Central memory CD4-positive, alpha-beta T cell (primary cell): ENCODE results near the gene ERP29.
"Not testable (repeated sequence)": the region's sequence is repeated elsewhere in the genome, so short reads cannot be mapped to it uniquely, and the experiment has no call there.

Experiments used
- DNase-seq: peaks from one replicate; pipeline ENCODE4 v3.0.0; 2022

ERP29 gene

DNA sequence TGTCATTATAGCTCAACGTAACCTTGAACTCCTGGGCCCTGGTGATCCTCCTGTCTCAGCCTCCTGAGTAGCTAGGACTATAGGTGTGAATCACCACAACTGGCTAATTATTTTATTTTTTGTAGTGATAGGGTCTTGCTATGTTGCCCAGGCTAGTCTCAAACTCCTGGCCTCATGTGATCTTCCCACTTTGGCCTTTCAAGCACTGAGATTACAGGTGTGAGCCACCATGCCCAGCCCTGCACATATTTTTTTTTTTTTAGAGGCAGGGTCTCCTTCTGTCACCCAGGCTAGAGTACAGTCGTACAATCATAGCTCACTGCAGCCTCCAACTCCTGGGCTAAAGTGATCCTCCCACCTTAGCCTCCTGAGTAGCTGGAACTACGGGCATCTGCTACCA, 9.2 kb upstream of the ERP29 start:
- no peak for DNase-seq

DNA sequence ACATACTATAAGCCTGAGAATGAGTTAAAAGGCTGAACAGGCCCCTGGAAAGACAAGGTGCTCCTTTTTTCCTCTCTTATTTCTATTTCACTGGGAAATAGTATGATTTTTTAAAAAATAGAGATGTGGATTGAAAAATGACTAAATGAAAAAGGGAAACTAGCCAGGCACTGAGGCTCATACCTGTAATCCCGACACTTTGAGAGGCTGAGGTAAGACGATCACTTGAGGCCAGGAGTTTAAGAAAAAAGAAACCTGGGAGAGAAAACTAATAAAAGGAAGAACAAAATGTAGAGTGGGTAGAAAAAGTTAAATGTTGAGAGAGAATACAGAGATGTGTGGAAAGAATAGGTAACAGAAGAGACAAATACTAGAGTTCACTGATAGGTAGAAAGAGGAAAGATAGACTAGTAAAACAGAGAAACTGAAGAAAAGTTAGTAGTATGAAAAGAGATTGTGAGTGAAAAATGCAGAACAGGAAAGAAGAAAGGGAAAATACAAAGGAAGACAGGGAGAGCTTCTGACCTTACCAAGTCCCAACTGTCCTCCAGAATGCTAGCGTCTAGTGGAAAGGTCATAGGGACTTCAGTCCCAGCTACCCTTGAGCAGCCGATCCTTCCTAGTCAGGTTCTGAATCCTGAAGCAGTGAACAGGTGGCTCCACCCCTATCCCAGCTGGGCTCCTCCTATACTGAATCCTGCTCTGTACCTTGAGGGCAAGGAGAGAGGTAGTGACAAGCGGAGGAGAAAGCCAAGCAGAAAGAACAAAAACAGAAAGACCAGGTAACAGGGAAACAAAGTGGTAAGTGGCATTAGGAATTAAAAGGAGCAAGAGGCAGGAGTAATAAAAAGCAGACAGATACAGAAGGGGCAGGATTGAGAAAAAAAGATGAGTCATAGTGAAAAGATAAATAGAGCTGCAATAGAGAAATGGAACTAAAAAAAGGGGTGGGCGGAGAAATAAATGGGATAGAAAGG, 7.5 kb upstream of the ERP29 start:
- no peak for DNase-seq

- DNase-seq, result no peak
Measured at GRCh38 chr12:112007945-112008344, 5.3 kb upstream of the ERP29 start.

GRCh38 chr12:112008918-112009317, 4.3 kb upstream of the ERP29 start:
- no peak for DNase-seq

DNA sequence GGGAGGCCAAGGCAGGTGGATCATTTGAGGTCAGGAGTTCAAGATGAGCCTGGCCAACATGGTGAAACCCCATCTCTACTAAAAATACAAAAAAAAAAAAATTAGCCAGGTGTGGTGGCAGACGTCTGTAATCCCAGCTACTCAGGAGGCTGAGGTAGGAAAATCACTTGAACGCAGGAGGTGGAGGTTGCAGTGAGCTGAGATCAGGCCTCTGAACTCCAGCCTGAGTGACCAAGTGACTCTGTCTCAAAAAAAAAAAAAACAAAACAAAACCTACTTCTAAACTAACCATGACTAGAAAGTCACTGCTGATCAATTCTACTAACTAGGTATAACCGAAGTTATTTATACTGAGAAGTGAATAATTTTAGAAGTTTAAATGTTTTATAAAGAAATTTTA, 3.6 kb upstream of the ERP29 start:
- not testable (repeated sequence) for DNase-seq

GRCh38 chr12:112010415-112011344, 2.5 kb upstream of the ERP29 start:
- DNase-seq, result no peak

DNA sequence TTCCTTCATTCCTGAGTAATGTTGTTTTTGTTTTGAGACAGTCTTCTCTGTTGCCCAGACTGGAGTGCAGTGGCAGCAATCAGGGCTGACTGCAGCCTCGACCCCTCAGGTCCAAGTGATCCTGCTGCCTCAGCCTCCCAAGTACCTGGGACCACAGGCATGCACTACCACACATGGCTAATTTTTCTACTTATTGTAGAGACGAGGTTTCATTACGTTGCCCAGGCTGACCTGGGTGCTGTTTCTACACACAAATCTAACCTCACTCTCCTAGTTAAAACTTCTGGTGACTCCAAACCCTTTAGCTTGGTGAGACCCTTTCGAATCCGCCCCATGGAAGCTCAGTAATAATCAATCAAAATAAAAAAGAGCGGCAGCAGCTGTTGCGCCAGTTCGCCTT, 1.5 kb upstream of the ERP29 start:
- no peak for DNase-seq

DNA sequence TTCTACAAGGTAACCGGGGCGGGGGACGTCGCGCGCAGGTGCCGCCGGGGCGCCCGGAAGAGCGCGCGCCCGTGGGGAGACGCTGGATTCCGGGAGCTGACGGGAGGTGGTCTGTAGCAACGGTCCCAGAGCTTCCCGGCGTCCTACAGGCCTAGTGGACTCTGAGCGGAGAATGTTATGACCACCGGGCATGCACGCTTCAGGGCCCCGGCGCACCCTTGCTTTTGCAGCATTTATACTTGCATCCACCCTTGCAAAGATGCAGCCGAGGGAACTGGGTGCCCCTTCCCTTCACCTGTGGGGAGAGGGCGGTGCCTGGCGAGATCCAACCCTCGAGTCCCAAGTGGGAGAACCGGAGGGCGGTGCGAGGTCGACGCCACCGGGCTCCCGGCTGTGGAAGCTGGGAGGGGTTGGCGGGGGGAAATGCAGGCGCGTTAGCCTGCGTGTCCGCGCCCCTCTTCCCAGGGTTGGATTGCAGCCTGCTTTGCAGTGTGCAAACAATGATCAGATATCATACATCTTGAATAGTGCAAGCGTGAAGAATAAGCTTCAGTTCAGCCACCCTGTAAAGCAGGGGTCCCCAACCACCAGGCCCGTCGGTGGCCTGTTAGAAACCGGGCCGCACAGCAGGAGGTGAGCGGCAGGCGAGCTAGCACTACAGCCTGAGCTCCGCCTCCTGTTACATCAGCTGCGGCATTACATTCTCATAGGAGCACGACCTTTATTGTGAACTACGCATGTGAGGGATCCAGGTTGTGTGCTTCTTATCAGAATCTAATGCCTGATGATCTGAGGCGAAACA, 576 bp downstream of the ERP29 start:
- DNase-seq, result peak; percentile 73

GRCh38 chr12:112015938-112016337, 2.7 kb downstream of the ERP29 start:
- DNase-seq, result no peak

GRCh38 chr12:112017041-112017440, 3.8 kb downstream of the ERP29 start:
- no peak for DNase-seq

DNA sequence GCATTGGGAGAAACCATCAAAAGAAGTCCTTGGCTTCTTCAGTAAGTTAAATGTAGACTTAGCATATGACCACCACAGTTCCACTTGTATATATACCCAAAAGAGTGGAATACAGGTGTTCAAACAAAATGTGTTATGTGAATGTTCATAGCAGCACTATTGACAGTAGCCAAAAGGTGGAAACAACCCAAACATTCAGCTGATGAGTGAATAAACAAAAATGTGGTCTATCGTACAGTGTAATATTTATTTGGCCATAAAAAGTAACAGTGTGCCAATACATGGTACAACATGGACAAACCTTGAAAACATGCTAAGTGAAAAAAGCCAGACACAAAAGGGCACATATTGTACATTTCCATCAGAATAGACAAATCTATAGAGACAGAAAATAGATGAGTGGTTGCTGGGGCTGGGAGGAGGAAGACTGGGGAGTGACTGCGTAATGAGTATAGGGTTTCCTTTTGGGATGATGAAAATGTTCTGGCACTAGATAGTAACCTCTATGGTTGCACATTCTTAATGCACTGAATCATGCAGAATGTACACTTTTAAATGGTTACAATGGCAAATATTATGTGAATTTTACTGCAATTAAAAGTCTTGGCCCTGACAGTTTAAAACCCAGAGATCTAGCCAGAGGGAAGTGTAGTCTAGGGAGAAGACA, 5.5 kb downstream of the ERP29 start:
- DNase-seq, result no peak

- DNase-seq, result no peak
Measured at GRCh38 chr12:112020947-112021457, 7.8 kb downstream of the ERP29 start.

DNA sequence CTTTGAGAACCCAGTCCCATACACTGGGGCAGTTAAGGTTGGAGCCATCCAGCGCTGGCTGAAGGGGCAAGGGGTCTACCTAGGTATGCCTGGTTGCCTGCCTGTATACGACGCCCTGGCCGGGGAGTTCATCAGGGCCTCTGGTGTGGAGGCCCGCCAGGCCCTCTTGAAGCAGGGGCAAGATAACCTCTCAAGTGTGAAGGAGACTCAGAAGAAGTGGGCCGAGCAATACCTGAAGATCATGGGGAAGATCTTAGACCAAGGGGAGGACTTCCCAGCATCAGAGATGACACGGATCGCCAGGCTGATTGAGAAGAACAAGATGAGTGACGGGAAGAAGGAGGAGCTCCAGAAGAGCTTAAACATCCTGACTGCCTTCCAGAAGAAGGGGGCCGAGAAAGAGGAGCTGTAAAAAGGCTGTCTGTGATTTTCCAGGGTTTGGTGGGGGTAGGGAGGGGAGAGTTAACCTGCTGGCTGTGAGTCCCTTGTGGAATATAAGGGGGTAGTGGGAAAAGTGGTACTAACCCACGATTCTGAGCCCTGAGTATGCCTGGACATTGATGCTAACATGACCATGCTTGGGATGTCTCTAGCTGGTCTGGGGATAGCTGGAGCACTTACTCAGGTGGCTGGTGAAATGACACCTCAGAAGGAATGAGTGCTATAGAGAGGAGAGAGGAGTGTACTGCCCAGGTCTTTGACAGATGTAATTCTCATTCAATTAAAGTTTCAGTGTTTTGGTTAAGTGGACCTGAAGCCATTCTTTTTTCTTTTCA, 9.2 kb downstream of the ERP29 start:
- DNase-seq, result no peak

DNA sequence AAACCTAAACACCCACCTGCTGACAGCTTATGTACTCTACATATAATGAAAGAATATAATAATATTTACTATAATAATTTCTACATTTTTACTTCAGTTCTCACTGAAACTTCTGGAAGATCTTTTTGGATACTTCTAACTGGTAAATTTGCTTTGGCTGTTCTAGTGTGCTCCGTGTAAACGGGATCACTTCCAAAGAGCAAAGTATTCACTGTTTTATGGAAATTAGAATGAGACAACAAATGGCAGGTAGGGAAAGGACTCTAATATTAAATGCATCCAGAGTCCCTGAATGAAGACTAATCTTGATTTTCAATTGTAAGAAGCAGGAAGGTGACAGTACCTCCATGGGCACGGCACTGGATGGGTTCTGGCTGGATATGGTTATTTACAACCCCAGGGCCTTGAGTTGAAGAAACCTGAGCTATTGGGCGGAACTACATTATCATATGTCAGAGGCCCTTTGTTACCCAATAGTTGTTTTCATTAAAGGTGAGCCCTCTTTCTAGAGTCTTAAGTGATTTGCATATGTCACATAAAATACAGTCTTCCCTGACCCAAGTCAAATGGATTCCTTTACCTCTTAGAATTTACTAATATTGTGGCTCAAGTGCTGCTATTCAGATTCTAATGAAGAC, 10.7 kb downstream of the ERP29 start:
- DNase-seq, result no peak

DNA sequence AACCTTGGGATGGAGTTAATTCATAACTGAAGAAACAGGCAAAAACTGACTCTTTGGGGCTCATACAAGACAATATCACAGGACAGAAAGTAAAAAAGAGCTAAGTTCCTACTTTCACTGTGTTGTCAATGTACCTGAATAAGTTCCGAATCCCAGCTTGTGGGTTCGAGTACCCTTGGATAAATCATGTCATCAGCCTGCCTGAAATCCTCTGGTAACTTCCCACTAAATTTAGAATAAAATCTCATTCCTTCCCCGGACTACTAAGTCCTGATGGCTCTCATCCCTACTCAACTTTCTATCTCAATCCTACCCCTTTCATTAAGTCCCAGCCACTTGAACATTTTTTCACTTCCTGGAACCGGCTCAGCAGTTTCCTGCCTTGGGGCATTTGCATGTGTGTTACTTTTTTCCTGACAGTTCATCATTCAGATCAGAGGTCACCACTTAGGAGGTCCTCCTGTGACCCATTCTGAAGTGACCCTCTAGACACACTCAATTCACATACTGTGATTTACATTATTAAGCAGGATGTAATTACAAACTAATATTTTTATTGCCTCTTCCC, 12.7 kb downstream of the ERP29 start:
- no peak for DNase-seq

DNA sequence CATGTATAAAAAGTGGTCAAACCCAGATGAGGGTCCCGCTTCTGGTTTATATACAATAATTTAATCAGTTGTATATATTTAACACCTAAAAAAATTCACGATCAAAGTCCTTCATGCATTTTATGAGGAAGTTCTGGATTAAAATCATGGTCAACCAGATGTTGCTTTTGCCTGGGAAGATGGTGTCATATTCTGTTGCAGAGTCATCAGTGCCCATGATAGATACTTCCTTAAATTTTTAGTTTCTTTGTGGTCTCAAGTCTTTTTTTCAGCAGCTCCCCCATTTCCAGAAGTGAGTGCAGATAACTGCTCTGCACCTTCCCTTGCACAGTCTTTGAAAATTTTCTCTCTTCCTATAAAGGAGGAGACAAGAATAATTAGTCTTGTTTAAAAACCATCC, 16.1 kb downstream of the ERP29 start:
- no peak for DNase-seq

DNA sequence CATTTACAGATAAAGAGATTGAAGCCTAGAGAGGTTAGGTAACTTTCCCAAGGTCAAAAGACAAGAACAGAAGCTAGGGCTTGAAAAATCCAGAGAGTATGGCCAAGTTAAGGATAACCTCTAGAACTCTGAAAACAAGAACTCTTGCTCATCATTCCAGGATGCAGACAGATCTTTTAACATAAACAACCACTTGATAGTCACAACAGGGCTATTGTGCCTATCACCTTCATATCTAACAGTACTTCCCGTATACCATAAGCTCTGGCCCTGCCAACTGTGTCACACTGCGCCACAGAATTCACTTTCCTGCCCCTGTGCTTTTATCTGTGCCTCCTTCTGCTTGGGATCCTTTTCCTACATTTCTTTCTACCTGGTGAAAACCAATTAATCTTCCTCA, 18.2 kb downstream of the ERP29 start:
- no peak for DNase-seq

DNA sequence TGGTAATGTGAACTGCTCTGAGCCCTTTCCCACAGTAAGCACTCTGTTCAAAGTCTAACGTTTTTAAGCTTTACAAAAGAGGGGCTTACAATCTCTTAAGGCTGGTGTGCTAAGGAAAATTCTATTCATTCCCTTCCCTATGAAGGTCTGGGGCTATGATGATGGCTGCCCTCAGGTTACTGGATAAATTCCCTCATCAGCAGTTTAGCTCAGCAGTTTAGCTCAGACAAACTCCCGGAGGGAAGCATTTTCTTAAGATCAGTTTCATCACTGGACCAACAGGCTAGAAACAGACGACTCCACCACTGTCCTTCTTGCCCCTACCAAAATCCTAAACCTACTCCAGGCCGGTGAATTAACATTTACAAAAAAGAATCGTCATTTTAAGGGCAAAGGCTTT, 19.1 kb downstream of the ERP29 start:
- DNase-seq, result no peak

DNA sequence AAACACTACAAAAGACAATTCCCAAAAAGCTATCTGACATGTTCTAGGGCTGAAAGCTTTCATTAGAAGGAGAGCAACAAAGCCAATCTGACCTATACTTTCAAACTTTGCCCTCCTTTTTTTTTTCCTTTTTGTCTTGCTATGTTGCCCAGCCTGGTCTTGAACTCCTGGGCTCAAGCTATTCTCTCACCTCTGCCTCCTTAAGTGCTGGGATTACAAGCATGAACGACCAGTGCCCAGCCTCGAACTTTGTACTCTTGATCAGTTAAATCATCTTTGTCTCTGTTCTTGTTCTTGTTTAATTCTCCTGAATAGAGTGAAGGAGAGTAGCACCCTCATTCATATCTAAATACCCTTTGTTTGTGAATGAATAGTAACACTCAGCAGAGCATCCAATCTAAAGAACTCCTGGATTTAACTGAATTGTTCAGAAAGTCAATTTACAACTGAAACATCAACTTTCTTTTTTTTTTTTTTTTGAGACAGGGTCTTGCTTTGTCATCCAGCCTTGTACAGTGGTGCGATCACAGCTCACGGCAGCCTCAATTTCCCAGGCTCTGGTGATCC, 22.1 kb downstream of the ERP29 start:
- no peak for DNase-seq

DNA sequence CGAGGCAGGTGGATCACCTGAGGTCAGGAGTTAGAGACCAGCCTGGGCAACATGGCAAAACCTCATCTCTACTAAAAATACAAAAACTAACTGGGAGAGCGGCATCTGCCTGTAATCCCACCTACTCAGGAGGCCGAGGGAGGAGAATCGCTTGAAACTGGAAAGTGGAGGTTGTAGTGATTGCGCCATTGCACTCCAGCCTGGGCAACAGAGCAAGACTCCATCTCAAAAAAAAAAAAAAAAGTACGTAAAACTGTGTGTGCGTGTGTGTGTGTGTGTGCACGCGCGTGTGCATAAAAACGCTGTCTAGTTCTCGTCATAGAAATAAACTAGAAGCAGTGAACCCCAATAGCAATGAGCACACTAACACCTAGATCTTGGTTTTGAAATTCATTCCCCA, 23.4 kb downstream of the ERP29 start:
- not testable (repeated sequence) for DNase-seq
